Activated T-helper 1 cell treated with anti-CD3 and anti-CD28 coated beads, Interleukin-2, amount 50 U/mL, for 16 hours (primary cell): ENCODE results near the gene RBM44.
"Not testable (repeated sequence)": the region's sequence is repeated elsewhere in the genome, so short reads cannot be mapped to it uniquely, and the experiment has no call there.

Experiments used
- DNase-seq, 2 donors: peaks; one replicate each; pipeline ENCODE4 v3.0.0-alpha.2; 2020; ENCODE audit warnings: low read depth in 1 of 2, low spot score in 1 of 2

RBM44 gene, protein sequence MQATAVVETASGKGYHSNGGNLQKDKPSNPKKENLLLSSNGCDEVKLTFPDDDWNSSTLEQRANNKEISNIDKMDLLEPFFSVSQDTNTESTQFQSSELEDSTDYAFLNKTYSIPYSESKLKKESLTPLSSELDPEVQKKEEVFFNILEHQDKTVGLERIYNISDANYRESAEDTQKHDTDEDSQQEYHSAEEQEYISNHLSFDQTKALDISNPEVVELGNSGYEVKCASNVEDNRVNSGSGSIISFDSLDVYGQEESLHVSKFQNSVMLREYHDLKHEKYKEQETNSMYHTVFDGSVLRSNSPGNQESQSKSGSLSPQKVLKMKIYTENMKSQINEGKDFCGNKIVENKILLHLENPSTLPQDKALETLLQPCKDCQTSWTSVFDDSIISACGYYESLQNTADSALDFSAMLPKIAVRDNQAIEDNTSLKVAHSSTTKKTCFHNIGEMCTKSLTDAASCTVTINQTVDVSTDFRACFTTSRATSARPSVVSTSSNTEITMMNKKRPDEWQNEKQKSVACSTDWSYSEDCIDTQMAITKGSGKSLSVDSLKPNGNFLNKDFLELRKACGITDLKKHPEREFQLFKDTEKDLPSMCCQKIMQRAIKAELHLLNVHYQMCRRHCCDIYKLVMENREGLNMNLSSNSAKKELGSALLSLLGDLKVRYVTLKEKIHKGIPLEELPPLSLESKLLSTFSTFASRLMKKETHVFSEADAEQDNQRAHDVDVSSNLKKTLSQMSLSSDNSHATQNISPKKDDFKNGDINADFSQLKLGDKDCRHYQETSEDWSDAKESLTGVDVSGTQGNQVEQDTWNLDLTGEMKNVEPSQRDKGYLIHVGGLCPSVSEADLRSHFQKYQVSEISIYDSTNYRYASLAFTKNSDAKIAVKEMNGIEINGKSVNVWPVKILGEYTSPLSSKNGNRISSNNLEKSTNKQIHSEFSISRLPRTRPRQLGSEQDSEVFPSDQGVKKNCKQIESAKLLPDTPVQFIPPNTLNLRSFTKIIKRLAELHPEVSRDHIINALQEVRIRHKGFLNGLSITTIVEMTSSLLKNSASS

GRCh38 chr2:237798236-237799059 is at the start of gene RBM44:
Gene RBM44, plus strand, starts transcription at chr2:237798779. Its CDS starts 14,831 bp downstream, at chr2:237813610.
- no peak for DNase-seq

- DNase-seq: no peak
Observed at GRCh38 chr2:237749002-237749401, 49.6 kb upstream of the RBM44 start.

- DNase-seq: no peak
Observed at GRCh38 chr2:237749961-237750360, 48.6 kb upstream of the RBM44 start.

DNA sequence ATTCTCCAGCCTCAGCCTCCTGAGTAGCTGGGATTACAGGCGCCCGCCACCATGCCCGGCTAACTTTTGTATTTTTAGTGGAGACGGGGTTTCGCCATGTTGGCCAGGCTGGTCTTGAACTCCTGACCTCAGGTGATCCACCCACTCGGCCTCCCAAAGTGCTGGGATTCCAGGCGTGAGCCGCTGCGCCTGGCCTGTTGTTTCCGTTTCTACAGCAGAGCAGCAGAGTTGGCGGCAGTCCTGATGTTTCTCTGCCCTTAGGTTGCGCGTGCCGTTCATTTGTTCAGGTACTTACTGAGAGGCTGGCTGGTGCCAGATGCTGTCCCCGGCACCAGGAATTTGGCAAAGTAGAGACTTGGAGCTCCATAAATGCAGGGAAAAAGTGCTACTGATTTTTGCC is 48.1 kb upstream of the RBM44 start:
- not testable (repeated sequence) for DNase-seq

DNA sequence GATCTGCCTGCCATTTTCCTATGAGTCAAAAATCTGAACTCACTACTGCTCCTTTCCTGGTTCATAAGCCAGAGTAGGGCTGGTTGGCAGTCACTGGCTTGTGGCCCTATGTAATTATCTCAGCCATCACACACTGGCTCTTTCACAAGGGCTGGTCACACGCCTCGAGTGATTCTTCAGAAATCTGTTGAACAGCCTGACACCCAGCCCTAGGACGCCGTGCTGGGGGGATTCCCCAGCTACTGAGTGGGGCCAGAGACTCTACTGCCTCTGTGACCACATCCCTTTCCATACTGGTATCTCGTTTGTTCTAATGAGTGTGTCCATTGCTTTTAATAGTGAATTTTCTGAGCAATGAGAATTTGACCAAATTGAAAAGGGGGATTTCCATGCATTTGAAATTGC is 45.8 kb upstream of the RBM44 start:
- DNase-seq: no peak

- no peak for DNase-seq
Observed at GRCh38 chr2:237754182-237754581, 44.4 kb upstream of the RBM44 start.

DNA sequence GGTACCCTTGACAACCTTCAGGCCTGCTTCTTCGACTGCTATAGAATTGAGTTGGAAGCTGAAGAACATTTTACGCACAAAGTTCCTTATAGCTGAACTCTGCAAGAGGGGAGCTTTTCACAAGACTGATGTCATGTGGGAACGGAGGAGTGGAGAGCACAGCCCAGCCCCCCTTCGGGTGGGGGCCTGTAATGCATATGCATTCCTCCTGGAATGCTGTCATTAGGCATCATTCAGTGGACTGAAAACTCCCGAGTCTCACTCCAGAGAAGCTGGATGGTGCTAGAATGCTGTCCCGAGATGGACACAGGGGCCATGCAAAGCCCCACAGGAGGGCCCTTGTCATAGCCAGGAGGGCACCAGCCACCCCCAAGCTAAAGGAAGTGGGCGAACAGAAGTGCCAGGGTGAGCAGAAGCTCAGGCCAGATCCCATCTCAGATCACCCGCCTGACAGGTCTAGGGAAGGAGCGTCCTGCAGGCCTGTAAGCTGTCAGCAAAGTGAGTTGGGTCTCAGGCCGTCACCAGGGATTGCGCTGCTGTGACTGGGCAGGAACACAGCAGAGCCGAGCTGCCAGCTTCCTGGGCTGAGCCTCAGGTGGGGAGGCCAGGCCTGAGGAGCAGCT is 43.8 kb upstream of the RBM44 start:
- DNase-seq: no peak

- no peak for DNase-seq
Observed at GRCh38 chr2:237757616-237758015, 41.0 kb upstream of the RBM44 start.

DNA sequence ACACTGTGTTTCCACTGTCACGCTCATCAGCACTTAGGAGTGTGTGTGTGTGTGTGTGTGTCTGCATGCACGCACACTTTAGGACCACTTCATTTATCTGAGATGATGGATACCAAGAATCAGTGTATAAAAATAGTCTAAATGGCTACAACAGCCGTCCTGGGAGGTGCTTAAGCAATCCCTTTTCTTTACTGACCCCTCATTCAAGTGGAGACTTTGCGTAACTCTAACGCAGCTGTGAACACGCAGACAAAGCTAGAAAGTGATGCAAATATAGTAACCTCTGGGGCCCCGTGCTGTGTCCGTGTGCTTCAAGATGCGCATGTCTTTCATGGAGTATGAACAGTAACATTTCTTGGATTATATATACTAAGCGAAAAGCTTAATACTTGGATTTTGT is 40.4 kb upstream of the RBM44 start:
- DNase-seq: no peak

DNA sequence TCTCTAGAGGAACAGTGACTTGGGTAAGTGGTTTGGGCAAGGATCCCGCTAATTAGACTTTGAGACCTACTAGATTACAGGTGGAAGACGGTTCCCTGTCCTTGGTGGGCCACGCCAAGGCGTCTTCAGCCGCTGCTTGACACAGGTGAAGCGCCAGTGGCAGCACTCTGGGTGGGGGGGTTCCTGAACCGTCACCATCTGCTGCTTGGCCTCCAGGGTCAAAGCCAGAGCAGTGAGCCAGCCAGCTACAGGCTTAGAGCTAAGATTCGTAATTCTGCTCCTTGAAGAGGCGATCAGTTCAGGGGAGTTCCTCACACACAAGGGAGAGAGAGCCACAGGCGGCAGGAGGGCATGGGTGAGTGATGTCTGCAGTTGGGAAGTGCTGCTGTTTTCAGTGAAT is 39.4 kb upstream of the RBM44 start:
- DNase-seq: no peak

GRCh38 chr2:237760506-237761502 is 37.8 kb upstream of the RBM44 start:
- DNase-seq: no peak

DNA sequence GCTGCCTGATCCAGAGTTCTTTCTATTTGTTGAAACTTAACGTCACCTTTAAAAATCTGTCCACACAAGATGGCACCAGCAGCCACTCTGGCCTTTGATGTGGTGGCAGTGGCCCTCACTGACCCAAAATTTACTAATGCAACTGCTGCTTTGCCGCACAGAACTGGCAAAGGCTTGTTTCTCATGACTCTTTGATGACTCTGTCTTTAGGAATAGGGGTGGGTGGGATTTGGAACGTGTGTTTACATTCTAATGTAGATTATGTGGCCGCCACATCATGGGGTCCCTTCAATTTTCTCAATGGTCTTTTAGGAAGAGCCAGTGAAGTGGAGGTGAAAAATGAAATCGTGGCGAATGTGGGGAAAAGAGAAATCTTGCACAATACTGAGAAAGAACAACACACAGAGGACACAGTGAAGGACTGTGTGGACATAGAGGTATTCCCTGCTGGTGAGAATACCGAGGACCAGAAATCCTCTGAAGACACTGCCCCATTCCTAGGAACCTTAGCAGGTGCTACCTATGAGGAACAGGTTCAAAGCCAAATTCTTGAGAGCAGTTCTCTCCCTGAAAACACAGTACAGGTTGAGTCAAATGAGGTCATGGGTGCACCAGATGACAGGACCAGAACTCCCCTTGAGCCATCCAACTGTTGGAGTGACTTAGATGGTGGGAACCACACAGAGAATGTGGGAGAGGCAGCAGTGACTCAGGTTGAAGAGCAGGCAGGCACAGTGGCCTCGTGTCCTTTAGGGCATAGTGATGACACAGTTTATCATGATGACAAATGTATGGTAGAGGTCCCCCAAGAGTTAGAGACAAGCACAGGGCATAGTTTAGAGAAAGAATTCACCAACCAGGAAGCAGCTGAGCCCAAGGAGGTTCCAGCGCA is 36.0 kb upstream of the RBM44 start:
- not testable (repeated sequence) for DNase-seq

- no peak for DNase-seq
Observed at GRCh38 chr2:237763812-237764211, 34.8 kb upstream of the RBM44 start.

GRCh38 chr2:237765122-237765521 is 33.5 kb upstream of the RBM44 start:
- not testable (repeated sequence) for DNase-seq

DNA sequence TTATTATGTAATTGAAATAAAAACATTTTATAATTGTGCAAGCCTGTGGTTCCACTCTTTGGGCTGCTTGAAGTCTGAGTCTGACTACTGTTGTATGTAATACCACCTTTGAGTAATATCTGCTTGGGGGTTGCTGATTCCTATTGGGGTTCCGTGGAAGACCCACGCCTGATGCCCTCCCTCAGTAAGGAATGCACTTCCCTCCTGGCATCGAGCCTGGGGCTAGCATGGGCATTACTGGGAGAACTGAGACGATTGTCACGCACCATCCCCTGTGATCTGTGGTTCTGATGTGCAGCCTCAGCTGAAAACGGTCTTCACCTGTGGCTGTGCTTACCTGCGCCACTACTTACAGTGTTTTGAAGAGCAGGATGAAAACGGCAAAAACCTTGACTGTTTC is 32.7 kb upstream of the RBM44 start:
- no peak for DNase-seq

GRCh38 chr2:237766340-237766739 is 32.2 kb upstream of the RBM44 start:
- DNase-seq: no peak

DNA sequence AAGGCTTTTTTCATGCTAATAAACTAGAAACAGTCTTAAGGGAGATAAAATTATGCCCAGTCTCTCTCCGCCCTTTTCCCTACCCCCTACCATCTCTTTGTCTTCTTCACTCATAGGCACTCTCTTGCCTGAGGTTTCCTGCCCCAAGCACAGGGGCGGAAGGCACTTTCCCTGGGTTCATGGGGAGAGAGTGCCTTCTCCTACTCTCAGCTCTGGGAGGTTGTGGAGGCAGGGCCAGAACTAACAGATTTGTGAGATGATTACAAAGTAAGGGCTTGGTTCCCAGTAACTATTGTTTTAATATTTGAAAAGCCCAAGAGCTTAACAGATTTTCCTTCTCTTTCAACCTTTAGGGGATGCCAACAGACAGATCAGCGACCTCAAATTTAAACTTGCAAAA is 26.1 kb upstream of the RBM44 start:
- DNase-seq: no peak

DNA sequence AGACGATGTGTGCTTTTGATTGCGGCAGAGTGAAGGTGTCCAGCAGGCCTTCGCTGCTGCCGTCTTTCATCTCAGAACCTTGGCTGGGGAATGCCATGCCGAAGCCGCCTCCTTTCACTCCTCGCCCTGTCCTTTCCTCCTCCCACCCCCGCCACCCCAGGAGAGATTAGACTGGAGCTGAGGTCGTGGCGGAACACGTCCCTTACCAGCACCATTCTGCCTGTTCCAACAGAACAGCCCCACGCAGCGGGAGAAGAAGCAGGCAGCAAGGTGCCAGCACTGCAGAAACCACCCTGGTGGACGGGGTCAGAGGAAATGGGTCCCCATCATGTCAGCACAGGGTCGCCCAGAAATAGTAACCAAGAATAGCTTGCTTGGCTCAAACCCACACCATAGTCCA is 24.8 kb upstream of the RBM44 start:
- DNase-seq: no peak
